T-helper 9 cell (primary cell): ENCODE results near the gene TAS1R1.
"Not testable (repeated sequence)": the region's sequence is repeated elsewhere in the genome, so short reads cannot be mapped to it uniquely, and the experiment has no call there.

Experiments used
- DNase-seq: peaks from one replicate; pipeline ENCODE4 v3.0.0-alpha.2; 2020

TAS1R1 gene

DNA sequence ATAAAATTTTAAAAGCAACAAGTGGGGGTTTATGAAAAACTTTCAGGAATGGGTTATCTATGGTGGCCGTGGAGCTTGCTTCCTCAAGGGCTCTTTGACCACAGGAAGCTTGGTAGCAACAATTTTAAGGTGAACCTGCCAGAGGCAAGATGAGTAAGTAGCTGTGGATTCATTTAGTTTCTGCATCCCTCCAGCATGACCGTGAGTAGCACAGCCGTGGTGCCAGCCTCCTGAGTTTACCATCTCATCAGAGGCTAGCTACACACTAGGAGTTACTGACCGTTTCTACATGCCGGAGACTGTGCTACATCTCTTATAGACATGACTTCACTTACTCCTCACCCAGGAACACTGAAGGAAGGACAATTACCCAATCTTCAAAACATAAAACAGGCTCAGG is 33.6 kb upstream of the TAS1R1 start:
- no peak for DNase-seq

DNA sequence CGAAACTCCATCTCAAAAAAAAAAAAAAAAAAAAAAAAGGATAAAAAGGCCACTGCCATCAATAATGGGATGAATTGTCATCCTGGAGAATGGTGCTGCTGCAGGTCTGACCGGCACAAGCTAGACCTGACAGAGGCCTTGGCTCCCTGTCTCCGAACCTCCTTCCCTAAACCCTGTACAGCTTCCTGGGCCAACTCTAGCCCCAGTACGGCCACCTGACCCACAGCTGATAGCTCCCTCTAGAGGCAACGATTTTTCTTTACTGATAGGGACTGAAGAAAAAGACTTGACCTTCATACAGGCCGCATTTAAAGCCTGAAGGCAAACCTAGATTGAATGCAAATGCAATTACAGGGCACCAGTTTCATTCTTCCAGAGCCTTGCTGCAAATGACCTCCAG is 31.5 kb upstream of the TAS1R1 start:
- DNase-seq: no peak

DNA sequence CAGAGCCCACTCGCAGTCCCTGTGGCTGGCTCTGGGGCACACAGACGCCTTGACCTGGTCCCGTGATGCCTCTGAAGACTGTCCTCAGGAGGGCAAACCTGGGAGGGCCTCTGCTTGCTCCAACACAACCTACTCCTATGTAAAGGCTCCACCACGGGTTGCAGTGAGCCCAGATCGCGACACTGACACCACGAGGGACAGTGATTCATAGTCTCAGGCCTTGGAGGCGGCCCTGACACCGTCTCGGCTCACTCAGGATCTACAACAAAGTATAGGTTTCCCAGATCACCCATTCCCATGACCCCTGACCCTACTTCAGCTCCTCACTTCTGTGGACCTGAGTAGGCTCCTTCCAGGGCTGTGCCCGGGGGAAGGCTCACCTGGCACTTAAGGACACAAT is 28.8 kb upstream of the TAS1R1 start:
- no peak for DNase-seq

DNA sequence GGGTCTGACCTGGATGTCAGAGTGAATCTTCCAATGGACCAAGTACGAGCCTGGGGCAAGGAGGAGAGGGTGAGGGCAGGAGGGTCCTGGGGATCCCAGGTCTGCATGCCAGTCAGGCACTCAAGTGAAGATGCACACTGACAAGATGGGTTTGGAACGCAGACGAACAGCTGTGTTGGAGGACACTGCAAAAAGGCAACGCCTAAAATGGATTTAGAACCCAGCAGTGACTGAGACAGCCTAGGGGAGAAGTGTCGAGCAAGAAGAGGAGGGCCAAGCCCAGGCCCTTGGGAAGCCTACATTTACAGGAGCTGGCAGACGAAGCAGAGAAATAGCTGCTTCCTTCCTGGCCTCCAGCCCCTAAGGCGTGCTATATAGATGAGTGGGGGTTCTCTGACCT is 26.6 kb upstream of the TAS1R1 start:
- DNase-seq: no peak

DNA sequence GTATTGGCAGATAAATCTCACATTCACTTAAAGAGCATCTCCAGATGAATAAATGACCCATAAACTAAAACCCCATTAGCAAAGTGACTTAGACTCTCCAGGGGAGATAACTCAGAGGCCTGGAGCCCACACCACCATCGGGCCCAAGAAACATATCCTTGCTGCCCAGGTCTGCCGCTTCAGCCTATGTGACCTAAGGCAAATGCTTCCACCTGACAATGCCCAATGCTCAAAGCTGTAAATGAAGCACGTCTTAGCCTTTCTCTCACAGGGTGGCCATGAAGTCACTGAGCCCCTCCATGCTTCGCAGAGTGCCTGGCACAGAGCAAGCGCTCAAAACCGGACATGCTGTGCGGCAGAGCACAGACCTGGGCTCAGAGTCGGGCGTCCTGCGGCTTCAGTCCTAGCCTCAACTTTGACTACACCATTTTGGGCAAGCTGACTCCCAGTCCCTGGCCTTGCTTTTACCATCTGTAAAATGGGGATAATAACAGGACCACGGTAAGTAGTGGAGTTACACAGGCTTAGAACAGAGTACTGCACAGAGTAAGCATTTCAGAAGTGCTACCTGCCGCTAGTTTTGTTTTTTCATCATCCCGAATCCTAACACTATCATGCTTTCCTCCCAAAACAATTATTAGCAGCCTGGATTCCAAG is 24.5 kb upstream of the TAS1R1 start:
- no peak for DNase-seq

DNA sequence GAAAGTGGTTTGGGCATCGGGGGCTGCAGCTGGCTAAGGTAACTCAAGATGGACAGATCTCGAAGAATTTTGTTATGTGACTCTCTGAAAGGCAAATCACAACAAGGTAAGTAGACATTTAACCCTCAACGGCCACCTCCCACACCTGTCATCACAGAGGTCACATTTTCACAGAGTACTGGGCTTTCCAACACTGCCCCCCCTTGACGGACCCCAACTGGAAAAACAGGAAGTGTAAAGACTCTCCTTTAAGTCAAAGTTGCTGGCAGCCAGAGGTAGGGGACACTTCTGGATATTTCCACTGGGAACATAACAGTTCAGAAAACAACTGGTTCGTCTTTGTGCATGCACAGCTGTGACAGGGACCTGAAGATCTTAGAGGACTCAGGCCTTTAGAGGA is 23.1 kb upstream of the TAS1R1 start:
- no peak for DNase-seq

DNA sequence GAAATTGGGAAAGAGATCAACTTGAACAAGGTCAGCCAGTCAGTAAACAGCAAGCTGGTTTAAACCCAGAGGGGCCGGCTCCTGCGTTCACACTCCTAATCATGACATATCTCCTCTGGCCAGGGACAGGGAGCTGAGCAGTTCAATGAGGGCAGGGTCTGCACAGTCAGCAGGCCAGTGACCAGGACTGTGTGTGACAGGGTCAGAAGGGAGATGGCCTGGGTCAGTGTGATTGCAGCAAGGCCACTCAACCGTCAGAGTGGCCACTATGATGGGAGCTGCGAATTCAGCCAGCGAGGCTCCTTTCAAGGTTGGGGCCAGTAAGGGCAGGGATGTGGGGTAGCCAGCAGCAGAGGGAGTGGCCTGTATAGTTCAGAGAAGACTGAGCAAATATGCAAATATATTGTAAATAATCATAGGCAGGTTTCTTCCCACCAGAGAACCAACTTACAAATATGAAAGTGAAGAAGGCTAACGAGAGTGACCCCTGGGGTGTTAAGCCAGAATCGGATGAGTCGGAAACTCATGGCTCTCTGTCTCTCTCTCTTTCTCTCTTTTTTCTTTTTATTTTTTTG is 20.8 kb upstream of the TAS1R1 start:
- DNase-seq: no peak

DNA sequence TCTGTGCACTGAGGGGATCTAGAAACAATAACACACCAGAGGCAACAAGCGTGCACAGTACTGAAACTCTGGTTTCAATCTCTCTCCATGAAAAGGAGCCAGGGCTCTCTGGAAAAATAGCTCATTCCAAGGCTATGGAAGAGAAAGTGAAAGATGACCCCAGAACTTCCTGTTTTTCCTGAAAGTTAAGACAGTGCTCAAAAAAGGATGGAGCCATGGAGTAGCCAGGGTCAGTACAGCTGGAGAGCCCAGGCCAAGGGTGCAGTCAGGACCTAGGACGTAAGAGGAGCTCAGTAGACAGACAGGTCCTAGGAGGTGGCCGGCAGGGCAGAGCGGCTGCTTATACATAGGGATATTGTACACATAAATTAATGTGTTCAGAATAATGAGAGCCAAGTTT is 19.9 kb upstream of the TAS1R1 start:
- no peak for DNase-seq

DNA sequence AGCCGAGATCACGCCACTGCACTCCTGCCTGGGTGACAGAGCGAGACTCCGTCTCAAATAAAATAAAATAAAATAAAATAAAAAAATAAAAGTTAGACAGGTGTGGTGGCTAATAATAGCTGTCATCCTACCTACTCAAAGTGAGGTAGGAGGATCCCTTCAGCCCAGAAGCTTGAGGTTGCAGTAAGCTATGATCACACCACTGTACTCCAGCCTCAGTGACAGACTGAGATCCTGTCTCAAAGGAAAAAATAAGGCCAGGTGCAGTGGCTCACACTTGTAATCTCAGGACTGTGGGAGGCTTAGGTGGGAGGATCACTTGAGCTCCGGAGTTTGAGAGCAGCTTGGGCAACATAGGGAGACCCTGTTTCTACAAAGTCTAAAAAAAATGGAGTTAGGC is 18.8 kb upstream of the TAS1R1 start:
- no peak for DNase-seq

DNA sequence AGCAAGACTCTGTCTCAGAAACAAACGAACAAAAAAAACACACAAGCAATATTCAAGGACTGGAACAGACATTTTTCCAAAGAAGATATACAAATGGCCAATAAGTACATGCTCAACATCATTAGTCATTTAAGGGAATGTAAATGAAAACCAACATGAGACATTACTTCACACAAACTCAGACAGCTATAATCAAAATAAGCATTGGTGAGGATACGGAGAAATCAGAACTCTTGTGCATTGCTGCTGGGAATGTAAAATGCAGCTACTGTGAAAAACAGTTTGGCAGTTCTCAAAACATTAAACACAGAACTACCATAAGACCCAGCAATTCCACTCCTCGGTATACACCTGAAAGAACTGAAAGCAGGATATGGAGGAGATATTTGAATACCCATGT is 16.2 kb upstream of the TAS1R1 start:
- DNase-seq: no peak

DNA sequence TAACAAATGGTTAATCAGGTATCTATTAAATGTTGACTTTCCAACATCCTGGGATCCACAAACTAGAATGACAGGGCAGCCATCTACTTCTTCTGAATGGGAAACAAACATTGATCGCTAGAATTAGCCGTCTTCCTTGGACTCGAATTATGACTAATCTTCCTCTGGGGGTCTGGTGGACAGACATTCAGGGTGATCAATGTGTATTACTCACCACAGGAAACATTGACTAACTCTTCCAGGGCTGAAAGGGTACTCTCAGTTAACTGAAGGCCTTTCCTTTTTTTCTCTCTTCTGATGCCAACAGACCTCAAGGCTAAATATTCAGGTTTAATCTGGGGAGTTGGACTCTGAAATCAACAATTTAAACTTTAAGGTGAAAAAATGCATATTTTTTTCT is 10.3 kb upstream of the TAS1R1 start:
- DNase-seq: no peak

DNA sequence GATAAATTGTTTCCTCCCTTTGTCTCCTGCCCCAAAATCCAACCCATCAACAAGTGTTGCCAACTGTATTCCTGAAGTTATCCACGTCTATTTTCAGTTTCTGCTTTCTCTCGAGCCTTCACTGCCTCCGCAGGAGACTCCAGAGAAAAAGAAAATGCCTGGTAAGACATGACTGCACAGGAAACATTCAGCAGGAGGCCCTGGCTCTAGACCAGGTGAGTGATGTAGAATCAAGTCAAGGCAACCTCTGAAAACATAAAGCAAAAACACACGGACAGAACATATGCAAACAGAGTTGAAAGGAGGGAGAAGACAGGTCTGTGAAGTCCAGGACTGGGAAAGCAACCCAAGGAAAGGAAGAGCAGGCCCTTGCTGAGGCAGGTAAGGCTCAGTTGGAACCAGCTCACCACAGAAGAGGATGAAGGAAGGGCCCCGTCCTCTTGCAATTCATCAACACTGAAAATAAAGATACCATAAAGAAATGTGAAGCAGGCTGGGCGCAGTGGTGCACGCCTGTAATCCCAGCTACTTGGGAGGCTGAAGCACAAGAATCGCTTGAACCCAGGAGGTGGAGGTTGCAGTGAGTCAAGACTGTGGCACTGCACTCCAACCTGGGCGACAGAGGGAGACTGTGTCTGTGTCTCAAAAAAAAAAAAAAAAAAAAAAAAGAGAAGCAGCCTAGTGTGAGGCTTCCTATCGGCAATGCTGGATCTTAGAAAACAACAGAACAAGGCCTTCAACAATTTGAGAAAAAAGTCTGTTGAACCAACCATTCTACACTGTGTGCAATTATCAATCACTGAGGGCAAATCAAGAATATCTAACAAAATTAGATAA is 9.6 kb upstream of the TAS1R1 start:
- no peak for DNase-seq

DNA sequence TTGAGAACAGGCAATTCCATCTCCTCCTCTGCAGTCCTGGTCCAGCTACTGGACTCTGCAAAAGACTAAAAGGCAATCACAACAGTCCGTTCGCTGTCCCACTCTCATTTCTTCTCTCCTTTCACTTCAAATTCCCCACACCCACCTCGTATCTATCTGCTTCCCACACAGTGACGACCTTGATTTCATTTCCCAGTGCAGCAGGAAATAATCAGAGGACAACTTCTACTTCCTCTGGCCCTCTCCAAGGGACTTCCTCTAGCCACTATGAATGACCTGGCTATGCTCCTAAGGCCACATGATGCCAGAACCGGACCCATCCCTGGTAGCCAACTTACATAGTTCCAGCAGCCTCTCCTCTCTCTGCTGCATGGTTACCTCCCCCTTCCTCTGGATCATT is 8.8 kb upstream of the TAS1R1 start:
- DNase-seq: no peak

DNA sequence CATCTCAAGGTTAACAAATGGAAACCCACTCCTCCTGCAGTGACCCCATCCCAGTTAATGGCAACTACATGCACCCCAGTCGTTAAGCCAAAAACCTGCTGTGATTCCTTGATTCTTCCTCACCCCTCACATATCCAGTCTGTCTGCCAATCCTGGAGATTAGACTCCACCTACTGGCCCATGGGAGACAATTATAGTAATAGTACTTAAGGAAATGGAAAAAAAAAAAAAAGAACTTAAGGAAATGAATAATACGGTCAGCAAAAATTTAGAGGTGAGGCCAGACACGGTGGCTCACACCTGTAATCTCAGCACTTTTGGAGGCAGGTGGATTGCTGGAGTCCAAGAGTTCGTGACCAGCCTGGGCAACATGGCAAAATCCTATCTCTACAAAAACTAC is 7.8 kb upstream of the TAS1R1 start:
- no peak for DNase-seq

DNA sequence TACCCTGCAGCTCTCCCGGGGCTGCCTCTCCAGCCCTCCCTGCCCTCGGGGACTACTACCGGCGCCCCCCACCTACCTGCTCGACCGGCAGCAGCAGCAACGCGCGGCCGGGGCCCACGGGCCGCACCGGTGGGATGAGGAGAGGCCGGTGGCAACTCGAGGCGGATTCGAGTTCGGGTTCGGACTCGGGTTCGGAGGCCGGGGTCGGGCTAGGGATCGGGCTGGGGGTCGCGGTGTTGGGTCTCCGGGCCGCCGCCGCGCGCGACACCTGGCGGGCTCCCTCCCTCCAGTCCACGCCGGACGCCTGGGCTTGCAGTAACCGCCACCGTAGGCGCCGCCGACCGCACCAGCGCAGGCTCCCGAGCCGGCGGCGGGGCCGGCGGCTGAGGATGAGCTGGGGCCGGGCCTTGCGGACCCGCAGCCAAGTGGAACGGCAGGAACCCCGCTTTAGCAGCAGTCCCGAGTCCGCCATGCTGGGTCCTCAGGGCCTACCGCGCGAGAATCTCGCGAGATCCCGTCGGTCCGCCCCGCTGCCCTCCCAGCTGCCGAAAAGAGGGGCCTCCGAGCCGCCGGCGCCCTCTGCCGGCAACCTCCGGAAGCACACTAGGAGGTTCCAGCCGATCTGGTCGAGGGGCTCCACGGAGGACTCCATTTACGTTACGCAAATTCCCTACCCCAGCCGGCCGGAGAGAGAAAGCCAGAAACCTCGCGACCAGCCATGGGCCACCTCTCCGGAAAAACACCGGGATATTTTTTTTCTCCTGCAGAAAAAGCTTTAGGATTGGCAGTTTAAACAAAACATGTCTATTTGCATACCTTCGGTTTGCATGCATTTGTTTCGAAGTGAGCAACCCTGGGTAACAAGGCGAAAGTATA is 838 bp upstream of the TAS1R1 start, which contains the start of gene NOL9:
Gene NOL9, minus strand, starts transcription at position 483 of the 876 bp plus-strand sequence. Its CDS starts 11 bp downstream, at position 472.
- peak; percentile 94 for DNase-seq

DNA sequence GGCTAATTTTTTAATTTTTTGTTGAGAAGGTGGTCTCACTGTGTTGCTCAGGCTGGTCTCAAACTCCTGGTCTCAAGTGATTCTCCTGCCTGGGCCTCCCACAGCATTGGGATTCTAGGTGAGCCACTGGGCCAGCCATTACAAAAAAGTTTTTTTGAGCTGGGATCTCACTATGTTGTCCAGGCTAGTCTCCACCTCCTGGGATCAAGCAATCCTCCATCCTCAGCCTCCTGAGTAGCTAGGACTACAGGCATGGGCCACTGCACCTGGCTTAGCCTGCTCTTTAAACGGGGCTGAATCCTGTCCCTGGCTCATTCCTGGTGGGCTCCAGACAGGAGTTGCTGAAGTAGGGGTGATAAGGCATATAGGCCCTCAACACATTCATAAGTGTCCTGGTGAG is 2.5 kb downstream of the TAS1R1 start:
- no peak for DNase-seq

DNA sequence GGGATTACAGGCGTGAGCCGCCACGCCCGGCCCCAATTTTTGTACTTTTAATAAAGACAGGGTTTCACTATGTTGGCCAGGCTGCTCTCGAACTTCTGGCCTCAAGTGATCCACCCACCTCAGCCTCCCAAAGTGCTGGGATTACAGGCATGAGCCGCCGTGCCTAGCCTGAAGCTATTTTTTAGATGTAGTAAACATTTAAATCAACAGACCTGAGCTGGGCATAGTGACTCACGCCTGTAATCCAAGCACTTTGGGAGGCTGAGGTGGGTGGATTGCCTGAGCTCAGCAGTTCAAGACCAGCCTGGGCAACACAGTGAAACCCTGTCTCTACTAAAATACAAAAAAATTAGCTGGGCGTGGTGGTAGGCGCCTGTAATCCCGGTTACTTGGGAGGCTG is 4.1 kb downstream of the TAS1R1 start:
- not testable (repeated sequence) for DNase-seq

DNA sequence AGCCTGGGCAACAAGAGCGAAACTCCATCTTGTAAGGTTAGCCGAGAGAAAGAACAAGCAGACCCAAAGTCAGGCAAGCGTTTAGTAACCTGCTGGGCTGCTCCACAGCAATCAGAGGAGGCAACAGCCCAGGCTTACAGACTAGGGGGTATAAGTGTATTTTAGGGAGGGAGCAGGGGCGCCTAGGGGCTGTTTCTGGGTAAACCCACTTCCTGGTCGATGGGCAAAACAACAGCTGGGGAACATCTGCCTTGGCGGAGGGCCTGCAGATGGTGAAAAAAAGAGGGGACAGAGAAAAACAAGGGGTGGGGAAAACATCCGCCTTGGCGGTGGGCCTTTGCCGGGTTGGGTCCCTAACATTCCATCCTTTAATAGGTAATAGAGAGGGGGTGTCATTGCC is 5.2 kb downstream of the TAS1R1 start:
- no peak for DNase-seq

DNA sequence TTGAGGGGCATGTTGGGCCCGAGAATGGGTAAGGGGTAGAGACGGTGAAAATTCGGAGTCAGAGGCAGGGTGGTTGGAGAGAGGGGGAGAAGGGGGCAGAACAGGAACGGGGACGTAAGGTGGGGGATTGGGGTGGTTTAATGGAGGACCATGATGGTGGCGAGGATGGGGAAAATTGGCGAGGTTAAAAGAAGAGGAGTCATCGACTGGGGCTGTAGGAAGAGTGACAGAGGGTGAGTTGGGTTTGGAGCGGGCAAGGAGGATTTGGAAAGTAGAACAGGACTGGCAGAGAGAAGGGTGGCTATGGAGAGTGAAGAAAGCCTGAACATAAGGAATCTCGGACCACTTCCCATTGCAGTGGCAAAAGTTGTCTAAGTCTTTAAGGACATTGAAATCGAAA is 13.9 kb downstream of the TAS1R1 start:
- DNase-seq: no peak

DNA sequence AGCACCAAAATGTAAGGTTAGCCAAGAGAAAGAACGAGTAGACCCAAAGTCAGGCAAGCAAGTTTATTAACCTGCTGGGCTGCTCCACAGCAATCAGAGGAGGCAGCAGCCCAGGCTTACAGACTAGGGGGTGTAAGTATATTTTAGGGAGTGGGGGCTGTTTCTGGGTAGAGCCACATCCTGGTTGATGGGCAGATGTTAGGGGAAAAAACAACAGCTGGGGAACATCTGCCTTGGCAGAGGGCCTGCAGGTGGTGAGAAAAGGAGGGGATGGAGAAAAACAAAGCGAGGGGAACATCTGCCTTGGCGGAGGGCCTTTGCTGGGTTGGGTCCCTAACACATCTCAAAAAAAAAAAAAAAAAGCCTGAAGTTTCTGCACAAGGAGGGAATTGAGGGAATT is 15.0 kb downstream of the TAS1R1 start:
- DNase-seq: no peak

DNA sequence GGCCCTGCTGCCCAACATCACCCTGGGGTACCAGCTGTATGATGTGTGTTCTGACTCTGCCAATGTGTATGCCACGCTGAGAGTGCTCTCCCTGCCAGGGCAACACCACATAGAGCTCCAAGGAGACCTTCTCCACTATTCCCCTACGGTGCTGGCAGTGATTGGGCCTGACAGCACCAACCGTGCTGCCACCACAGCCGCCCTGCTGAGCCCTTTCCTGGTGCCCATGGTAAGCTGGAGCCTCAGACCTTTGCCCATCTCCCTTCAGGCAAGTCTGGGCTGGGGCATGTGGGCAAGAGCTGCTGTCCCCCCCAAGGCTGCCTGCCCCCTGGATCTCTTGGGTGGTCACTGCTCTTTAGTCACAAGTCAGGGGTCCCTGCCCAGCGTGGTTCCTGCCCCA is 15.9 kb downstream of the TAS1R1 start:
- no peak for DNase-seq

DNA sequence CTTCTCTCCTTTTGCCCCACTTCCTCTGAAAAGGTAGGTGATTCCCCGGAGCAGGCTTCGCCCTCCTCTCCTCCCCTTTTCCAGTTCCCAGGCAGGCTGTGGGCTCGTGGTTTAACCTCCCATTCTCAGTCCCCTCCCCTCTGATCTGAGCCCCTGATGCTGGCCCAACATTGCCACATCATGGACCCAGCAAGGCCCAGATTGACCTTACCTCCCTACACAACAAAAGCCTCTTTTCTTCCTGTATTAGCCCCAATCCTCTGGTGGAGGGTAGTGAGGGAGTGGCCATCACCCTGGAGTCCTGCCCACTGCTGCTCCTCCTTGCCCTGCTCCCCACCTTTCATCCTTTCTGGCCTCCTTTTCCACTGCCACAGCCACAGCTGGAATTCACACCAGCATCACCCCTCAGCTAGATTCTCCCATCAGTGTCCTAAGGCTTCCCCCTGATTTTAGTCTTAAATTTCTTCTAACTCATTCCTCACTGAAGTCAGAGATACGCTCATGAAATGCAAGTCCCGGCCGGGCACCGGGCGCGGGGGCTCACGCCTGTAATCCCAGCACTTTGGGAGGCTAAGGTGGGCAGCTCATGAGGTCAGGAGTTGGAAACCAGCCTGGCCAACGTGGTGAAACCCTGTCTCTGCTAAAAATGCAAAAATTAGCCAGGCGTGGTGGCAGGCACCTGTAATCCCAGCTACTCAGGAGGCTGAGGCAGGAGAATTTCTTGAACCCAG is 17.7 kb downstream of the TAS1R1 start:
- no peak for DNase-seq
